ENCODE measurements around the gene RNF25.

The RNF25 gene

DNA sequence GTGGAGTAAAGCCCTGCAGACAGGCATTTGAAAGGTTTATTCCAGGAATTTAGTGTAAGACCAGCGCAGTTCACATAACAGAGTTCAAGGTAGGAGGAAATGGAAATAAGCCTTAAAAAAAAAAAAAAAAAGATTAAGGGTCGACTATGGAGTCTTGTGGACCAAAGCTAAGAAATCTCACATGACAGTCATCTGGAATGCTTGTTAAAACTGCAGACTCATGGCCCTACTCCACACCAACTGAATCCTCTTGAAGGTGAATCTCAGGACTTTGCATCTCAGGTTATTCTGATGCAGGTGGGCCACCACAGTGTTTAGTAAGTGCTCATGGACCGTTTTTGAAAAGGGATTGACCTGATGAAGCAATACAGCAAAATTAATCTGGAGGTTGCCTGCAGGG is 47.7 kb upstream of the RNF25 start:
- H2BK15ac ChIP-seq (ENCODE audit: low read depth, poor library complexity, severe bottlenecking): no peak overlapping the region
- H3K18ac ChIP-seq (ENCODE audit: low read depth in 1 of 2, low read length in 2 of 2): no peak overlapping the region
- no peak overlapping the region for H4K91ac ChIP-seq (ENCODE audit: low read length)
- no peak overlapping the region for H3K23ac ChIP-seq (ENCODE audit: low read length in 2 of 2)
- no peak overlapping the region for H3K9ac ChIP-seq (ENCODE audit: low read length)
- H3K27ac ChIP-seq (ENCODE audit: low read length, poor library complexity, severe bottlenecking): no peak overlapping the region
- no peak overlapping the region for H2AK5ac ChIP-seq (ENCODE audit: low read length, severe bottlenecking)
- H3K36me3 ChIP-seq (ENCODE audit: control insufficient read depth in 1 of 2, insufficient read depth in 2 of 2, low read depth in 1 of 2, low read length in 2 of 2): peaks cover 0 to 11% of the 10 kb centered on the region in 2 experiments
- H2BK5ac ChIP-seq (ENCODE audit: low read depth, low read length, poor library complexity, severe bottlenecking): no peak overlapping the region
- no peak overlapping the region for H2BK12ac ChIP-seq (ENCODE audit: low read length in 2 of 2)
- peaks cover 4% of the 10 kb centered on the region for H3K4me1 ChIP-seq (ENCODE audit: control insufficient read depth, insufficient read depth, low read depth, low read length)
- H3K14ac ChIP-seq (ENCODE audit: low read length in 2 of 2): no peak overlapping the region
- no peaks in the 10 kb centered on the region for H3K27me3 ChIP-seq (ENCODE audit: control insufficient read depth in 1 of 2, insufficient read depth in 1 of 2, low read length in 2 of 2)
- no peaks in the 10 kb centered on the region for H3K9me3 ChIP-seq (ENCODE audit: control insufficient read depth, low read length)
- H3K4ac ChIP-seq (ENCODE audit: low read depth in 1 of 2, low read length in 2 of 2): no peak overlapping the region
- no peak for DNase-seq
- no peak overlapping the region for H3K4me3 ChIP-seq (ENCODE audit: insufficient read depth in 1 of 2, low read depth in 1 of 2, low read length in 2 of 2)
- no peak overlapping the region for H4K8ac ChIP-seq (ENCODE audit: low read length)
- 82% methylated on average over 3 of the region's 3 CpGs for WGBS
- H2AFZ ChIP-seq (ENCODE audit: low read depth, low read length): no peak overlapping the region
- no peak overlapping the region for H3K4me2 ChIP-seq (ENCODE audit: low read length, poor library complexity, severe bottlenecking)
- peaks cover 20% of the 10 kb centered on the region for H3K79me1 ChIP-seq (replicated peaks; ENCODE audit: low read length, poor library complexity, severe bottlenecking)
- no peak overlapping the region for H2BK120ac ChIP-seq (ENCODE audit: low read depth, low read length)

DNA sequence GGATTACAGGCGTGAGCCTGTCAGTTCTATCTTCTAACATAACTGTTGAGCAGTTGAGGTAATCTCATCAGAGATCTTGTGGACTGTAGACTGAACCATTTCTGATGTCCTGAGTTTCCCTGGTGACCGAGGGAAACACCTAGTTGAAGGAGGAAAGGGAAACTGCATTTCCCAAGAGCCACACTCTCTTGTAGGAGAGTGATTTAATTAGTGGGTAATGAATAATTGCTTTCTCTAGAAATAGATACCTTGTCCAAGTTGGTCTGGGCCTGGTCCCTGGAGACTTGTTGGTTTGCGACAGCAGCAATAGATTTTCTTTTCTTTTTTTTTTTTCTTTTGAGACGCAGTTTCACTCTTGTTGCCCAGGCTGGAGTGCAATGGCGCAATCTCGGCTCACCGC is 46.3 kb upstream of the RNF25 start:
- no peak overlapping the region for H2BK120ac ChIP-seq (ENCODE audit: low read depth, low read length)
- H2BK5ac ChIP-seq (ENCODE audit: low read depth, low read length, poor library complexity, severe bottlenecking): no peak overlapping the region
- peaks cover 6% of the 10 kb centered on the region for H3K4me1 ChIP-seq (ENCODE audit: control insufficient read depth, insufficient read depth, low read depth, low read length)
- H3K27ac ChIP-seq (ENCODE audit: low read length, poor library complexity, severe bottlenecking): no peak overlapping the region
- H3K4me3 ChIP-seq (ENCODE audit: insufficient read depth in 1 of 2, low read depth in 1 of 2, low read length in 2 of 2): no peak overlapping the region
- peaks cover 0 to 11% of the 10 kb centered on the region in 2 experiments for H3K36me3 ChIP-seq (ENCODE audit: control insufficient read depth in 1 of 2, insufficient read depth in 2 of 2, low read depth in 1 of 2, low read length in 2 of 2)
- no peak overlapping the region for H3K23ac ChIP-seq (ENCODE audit: low read length in 2 of 2)
- H2BK15ac ChIP-seq (ENCODE audit: low read depth, poor library complexity, severe bottlenecking): no peak overlapping the region
- H3K79me1 ChIP-seq (replicated peaks; ENCODE audit: low read length, poor library complexity, severe bottlenecking): peaks cover 23% of the 10 kb centered on the region
- H4K91ac ChIP-seq (ENCODE audit: low read length): no peak overlapping the region
- H3K9ac ChIP-seq (ENCODE audit: low read length): no peak overlapping the region
- H2AK5ac ChIP-seq (ENCODE audit: low read length, severe bottlenecking): no peak overlapping the region
- no peak for DNase-seq
- H2AFZ ChIP-seq (ENCODE audit: low read depth, low read length): no peak overlapping the region
- H2BK12ac ChIP-seq (ENCODE audit: low read length in 2 of 2): no peak overlapping the region
- no peak overlapping the region for H3K18ac ChIP-seq (ENCODE audit: low read depth in 1 of 2, low read length in 2 of 2)
- over 99% methylated on average over 7 of the region's 7 CpGs for WGBS
- H3K4ac ChIP-seq (ENCODE audit: low read depth in 1 of 2, low read length in 2 of 2): no peak overlapping the region
- H4K8ac ChIP-seq (ENCODE audit: low read length): no peak overlapping the region
- no peak overlapping the region for H3K14ac ChIP-seq (ENCODE audit: low read length in 2 of 2)
- H3K9me3 ChIP-seq (ENCODE audit: control insufficient read depth, low read length): no peaks in the 10 kb centered on the region
- no peak overlapping the region for H3K4me2 ChIP-seq (ENCODE audit: low read length, poor library complexity, severe bottlenecking)
- no peaks in the 10 kb centered on the region for H3K27me3 ChIP-seq (ENCODE audit: control insufficient read depth in 1 of 2, insufficient read depth in 1 of 2, low read length in 2 of 2)

DNA sequence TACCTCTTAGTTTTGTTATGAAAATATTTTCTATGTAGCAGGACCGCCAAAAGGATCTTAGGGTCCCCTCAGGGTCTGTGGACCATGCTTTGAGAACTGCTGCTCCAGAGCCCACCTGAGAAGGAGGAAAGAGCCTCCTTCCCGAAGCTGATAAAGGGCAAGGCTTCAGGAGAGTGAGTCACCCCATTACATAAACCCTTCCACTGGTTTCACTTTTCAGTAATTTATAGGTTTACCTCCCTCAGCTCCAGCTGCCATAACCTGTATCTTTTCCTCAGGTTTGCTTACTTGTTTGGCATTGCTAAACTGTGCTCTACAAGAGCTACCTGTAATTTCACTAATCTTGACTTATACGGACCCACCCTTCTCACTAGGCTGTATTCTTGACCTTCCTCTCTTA is 45.5 kb upstream of the RNF25 start:
- H3K4me3 ChIP-seq (ENCODE audit: insufficient read depth in 1 of 2, low read depth in 1 of 2, low read length in 2 of 2): no peak overlapping the region
- no peak overlapping the region for H2AFZ ChIP-seq (ENCODE audit: low read depth, low read length)
- no peak overlapping the region for H3K18ac ChIP-seq (ENCODE audit: low read depth in 1 of 2, low read length in 2 of 2)
- peaks cover 24% of the 10 kb centered on the region for H3K79me1 ChIP-seq (replicated peaks; ENCODE audit: low read length, poor library complexity, severe bottlenecking)
- peaks cover 0 to 11% of the 10 kb centered on the region in 2 experiments for H3K36me3 ChIP-seq (ENCODE audit: control insufficient read depth in 1 of 2, insufficient read depth in 2 of 2, low read depth in 1 of 2, low read length in 2 of 2)
- peaks cover 7% of the 10 kb centered on the region for H3K4me1 ChIP-seq (ENCODE audit: control insufficient read depth, insufficient read depth, low read depth, low read length)
- H2BK120ac ChIP-seq (ENCODE audit: low read depth, low read length): no peak overlapping the region
- H3K23ac ChIP-seq (ENCODE audit: low read length in 2 of 2): no peak overlapping the region
- H2AK5ac ChIP-seq (ENCODE audit: low read length, severe bottlenecking): no peak overlapping the region
- DNase-seq: peak; percentile 45
- H3K9ac ChIP-seq (ENCODE audit: low read length): no peak overlapping the region
- no peak overlapping the region for H4K91ac ChIP-seq (ENCODE audit: low read length)
- no peak overlapping the region for H2BK12ac ChIP-seq (ENCODE audit: low read length in 2 of 2)
- H3K4ac ChIP-seq (ENCODE audit: low read depth in 1 of 2, low read length in 2 of 2): no peak overlapping the region
- no peak overlapping the region for H4K8ac ChIP-seq (ENCODE audit: low read length)
- no peaks in the 10 kb centered on the region for H3K9me3 ChIP-seq (ENCODE audit: control insufficient read depth, low read length)
- H3K27ac ChIP-seq (ENCODE audit: low read length, poor library complexity, severe bottlenecking): no peak overlapping the region
- no peak overlapping the region for H3K4me2 ChIP-seq (ENCODE audit: low read length, poor library complexity, severe bottlenecking)
- no peaks in the 10 kb centered on the region for H3K27me3 ChIP-seq (ENCODE audit: control insufficient read depth in 1 of 2, insufficient read depth in 1 of 2, low read length in 2 of 2)
- 78% methylated on average over 2 of the region's 3 CpGs for WGBS
- H2BK5ac ChIP-seq (ENCODE audit: low read depth, low read length, poor library complexity, severe bottlenecking): no peak overlapping the region
- no peak overlapping the region for H3K14ac ChIP-seq (ENCODE audit: low read length in 2 of 2)
- no peak overlapping the region for H2BK15ac ChIP-seq (ENCODE audit: low read depth, poor library complexity, severe bottlenecking)

DNA sequence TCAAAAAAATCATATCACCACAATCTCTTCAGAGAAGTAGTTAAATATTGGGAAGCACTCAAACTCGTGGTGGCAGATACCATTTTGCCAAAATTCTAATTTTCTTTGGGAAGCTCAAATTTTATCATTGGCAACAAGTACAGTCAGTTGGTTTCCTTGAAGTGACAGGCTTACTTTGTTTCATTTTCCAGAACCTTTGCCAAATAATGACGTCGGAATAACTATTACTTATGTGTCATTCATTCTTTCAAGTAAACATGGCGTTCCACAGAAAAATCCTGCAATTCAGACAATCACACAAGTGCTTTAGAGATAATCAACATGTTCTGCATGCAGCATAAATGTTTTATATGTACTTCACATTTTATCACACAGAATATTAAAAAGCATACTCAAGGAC is 44.3 kb upstream of the RNF25 start:
- Histone ChIP-seq H2BK15ac (ENCODE audit: low read depth, poor library complexity, severe bottlenecking) (no peak overlapping the region), H4K8ac (ENCODE audit: low read length) (no peak overlapping the region), H3K79me1 (replicated peaks; ENCODE audit: low read length, poor library complexity, severe bottlenecking) (peaks cover 24% of the 10 kb centered on the region), H2BK12ac (ENCODE audit: low read length in 2 of 2) (no peak overlapping the region), H3K9me3 (ENCODE audit: control insufficient read depth, low read length) (no peaks in the 10 kb centered on the region), H3K4me2 (ENCODE audit: low read length, poor library complexity, severe bottlenecking) (no peak overlapping the region), H2BK5ac (ENCODE audit: low read depth, low read length, poor library complexity, severe bottlenecking) (no peak overlapping the region), H3K4ac (ENCODE audit: low read depth in 1 of 2, low read length in 2 of 2) (no peak overlapping the region), H3K14ac (ENCODE audit: low read length in 2 of 2) (no peak overlapping the region), H3K27me3 (ENCODE audit: control insufficient read depth in 1 of 2, insufficient read depth in 1 of 2, low read length in 2 of 2) (no peaks in the 10 kb centered on the region), H3K9ac (ENCODE audit: low read length) (no peak overlapping the region), H3K18ac (ENCODE audit: low read depth in 1 of 2, low read length in 2 of 2) (no peak overlapping the region), H2AK5ac (ENCODE audit: low read length, severe bottlenecking) (no peak overlapping the region), H3K23ac (ENCODE audit: low read length in 2 of 2) (no peak overlapping the region), H3K4me1 (ENCODE audit: control insufficient read depth, insufficient read depth, low read depth, low read length) (peaks cover 8% of the 10 kb centered on the region), H3K4me3 (ENCODE audit: insufficient read depth in 1 of 2, low read depth in 1 of 2, low read length in 2 of 2) (no peak overlapping the region), H2AFZ (ENCODE audit: low read depth, low read length) (no peak overlapping the region), H3K27ac (ENCODE audit: low read length, poor library complexity, severe bottlenecking) (no peak overlapping the region), H2BK120ac (ENCODE audit: low read depth, low read length) (no peak overlapping the region), H4K91ac (ENCODE audit: low read length) (no peak overlapping the region), H3K36me3 (ENCODE audit: control insufficient read depth in 1 of 2, insufficient read depth in 2 of 2, low read depth in 1 of 2, low read length in 2 of 2) (peaks cover 0 to 11% of the 10 kb centered on the region in 2 experiments)
- no peak for DNase-seq
- 94% methylated on average over 4 of the region's 4 CpGs for WGBS
